Measurements from ENCODE around the gene GPA33. TPM values are rescaled to one million over a fixed set of nuclear protein-coding genes. Genes with fewer than 3 reads are reported as not detected.

The GPA33 gene
- total RNA-seq, 4 donors from 2014 or later: 15.7 to 397 (median 317) TPM

DNA sequence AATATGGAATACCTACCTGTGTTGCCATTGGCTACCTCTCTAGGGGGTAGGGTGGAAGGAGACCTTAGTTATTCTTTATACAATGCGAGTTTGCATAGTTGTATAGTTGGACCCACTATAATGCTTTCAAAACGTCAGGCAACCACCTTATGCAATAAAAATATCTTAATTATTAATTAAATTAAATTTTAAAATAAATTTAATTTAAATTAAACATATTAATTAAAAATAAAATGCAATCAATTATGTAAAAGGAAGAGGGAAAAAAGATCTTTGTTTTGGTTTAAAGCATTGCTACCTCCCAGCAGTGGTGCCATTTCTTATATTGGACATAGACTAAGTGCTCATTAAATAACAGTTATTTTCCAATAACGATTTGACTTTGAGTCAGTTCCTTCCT lies 22.3 kb downstream of the GPA33 start:
- TF ChIP-seq POLR2A (IDR thresholded peaks at IDR 0.05) (no peak), CTCF (IDR thresholded peaks at IDR 0.05) (no peak)
- H3K27me3 ChIP-seq: no peaks in the 10 kb centered on the region
- H3K4me1 ChIP-seq: peaks cover 0 to 14% (median 3%) of the 10 kb centered on the region in 4 donors
- no peak overlapping the region for H3K27ac ChIP-seq
- no peak for DNase-seq
- H3K4me3 ChIP-seq: no peak overlapping the region
- H3K9me3 ChIP-seq: no peaks in the 10 kb centered on the region
- H3K36me3 ChIP-seq: peaks cover 0 to 31% (median 0%) of the 10 kb centered on the region in 3 donors

GRCh38 chr1:167066333-167067122 lies 23.6 kb downstream of the GPA33 start:
- peak; percentile 48 to 98 (median 92) for TF ChIP-seq CTCF (IDR thresholded peaks at IDR 0.05)
- no peak for TF ChIP-seq POLR2A (IDR thresholded peaks at IDR 0.05)
- H3K36me3 ChIP-seq: peaks cover 0 to 35% (median 0%) of the 10 kb centered on the region in 3 donors
- H3K27me3 ChIP-seq: no peaks in the 10 kb centered on the region
- H3K4me1 ChIP-seq: peaks cover 0 to 14% (median 3%) of the 10 kb centered on the region in 4 donors
- H3K4me3 ChIP-seq: peak overlapping the region in 1 of 4 donors; percentile 24
- peak; percentile 72 to 88 (median 87) for DNase-seq
- H3K27ac ChIP-seq: peak overlapping the region in 2 of 4 donors; percentile 44 to 60
- H3K9me3 ChIP-seq: no peaks in the 10 kb centered on the region

- Histone ChIP-seq H3K4me1 (peaks cover 0 to 14% (median 3%) of the 10 kb centered on the region in 4 donors), H3K36me3 (peaks cover 0 to 34% (median 0%) of the 10 kb centered on the region in 3 donors), H3K27ac (peak overlapping the region in 1 of 4 donors; percentile 60), H3K27me3 (no peaks in the 10 kb centered on the region), H3K9me3 (no peaks in the 10 kb centered on the region), H3K4me3 (no peak overlapping the region)
- peak in 2 of 3 donors; percentile 69 to 70 for DNase-seq
- TF ChIP-seq POLR2A (IDR thresholded peaks at IDR 0.05) (no peak), CTCF (IDR thresholded peaks at IDR 0.05) (no peak)
Observed at GRCh38 chr1:167065471-167065870, 24.7 kb downstream of the GPA33 start.

- Histone ChIP-seq H3K9me3 (no peaks in the 10 kb centered on the region), H3K4me3 (no peak overlapping the region), H3K36me3 (peaks cover 0 to 34% (median 0%) of the 10 kb centered on the region in 3 donors), H3K27ac (peak overlapping the region in 1 of 4 donors; percentile 60), H3K4me1 (peaks cover 0 to 14% (median 3%) of the 10 kb centered on the region in 4 donors), H3K27me3 (no peaks in the 10 kb centered on the region)
- no peak for DNase-seq
- TF ChIP-seq CTCF (IDR thresholded peaks at IDR 0.05): no peak
- TF ChIP-seq POLR2A (IDR thresholded peaks at IDR 0.05): no peak
Observed at GRCh38 chr1:167064621-167065020, 25.6 kb downstream of the GPA33 start.

DNA sequence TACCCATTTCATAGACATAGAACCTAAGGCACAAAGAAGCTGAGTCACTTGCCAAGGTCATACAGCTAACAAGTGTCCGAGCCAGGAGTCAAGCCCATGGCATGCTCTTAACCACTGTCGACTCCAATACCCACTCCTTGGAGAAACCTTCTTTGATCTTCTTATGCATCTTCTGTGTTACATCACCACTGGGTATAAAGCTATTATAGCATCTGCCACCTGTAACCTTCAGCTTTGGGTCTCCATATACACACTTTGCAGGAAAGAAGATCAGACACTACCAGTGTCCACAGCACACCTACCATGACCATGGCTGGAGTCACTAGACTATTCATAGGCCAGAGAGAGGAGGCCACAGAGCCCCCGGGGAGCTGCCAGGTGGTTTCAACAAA lies 29.1 kb downstream of the GPA33 start:
- DNase-seq: no peak
- Histone ChIP-seq H3K36me3 (peaks cover 0 to 27% (median 0%) of the 10 kb centered on the region in 3 donors), H3K9me3 (no peaks in the 10 kb centered on the region), H3K4me1 (peaks cover 0 to 1% (median 0%) of the 10 kb centered on the region in 4 donors), H3K27ac (no peak overlapping the region), H3K4me3 (no peak overlapping the region), H3K27me3 (no peaks in the 10 kb centered on the region)
- no peak for TF ChIP-seq CTCF (IDR thresholded peaks at IDR 0.05)
- TF ChIP-seq POLR2A (IDR thresholded peaks at IDR 0.05): no peak

Measured in Peyer's patch (tissue), 4 donors.